ENCODE measurements around the gene PCDHGB3. TPM values are rescaled to one million over a fixed set of nuclear protein-coding genes. Genes with fewer than 3 reads are reported as not detected.

Gene PCDHGB3
- total RNA-seq, 1 donor from 2014 or later, result 0.19 TPM

- TF ChIP-seq, protein P1, sequence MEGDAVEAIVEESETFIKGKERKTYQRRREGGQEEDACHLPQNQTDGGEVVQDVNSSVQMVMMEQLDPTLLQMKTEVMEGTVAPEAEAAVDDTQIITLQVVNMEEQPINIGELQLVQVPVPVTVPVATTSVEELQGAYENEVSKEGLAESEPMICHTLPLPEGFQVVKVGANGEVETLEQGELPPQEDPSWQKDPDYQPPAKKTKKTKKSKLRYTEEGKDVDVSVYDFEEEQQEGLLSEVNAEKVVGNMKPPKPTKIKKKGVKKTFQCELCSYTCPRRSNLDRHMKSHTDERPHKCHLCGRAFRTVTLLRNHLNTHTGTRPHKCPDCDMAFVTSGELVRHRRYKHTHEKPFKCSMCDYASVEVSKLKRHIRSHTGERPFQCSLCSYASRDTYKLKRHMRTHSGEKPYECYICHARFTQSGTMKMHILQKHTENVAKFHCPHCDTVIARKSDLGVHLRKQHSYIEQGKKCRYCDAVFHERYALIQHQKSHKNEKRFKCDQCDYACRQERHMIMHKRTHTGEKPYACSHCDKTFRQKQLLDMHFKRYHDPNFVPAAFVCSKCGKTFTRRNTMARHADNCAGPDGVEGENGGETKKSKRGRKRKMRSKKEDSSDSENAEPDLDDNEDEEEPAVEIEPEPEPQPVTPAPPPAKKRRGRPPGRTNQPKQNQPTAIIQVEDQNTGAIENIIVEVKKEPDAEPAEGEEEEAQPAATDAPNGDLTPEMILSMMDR (IDR thresholded peaks at IDR 0.05), result peak; percentile 9
- no peak within 1 kb of the TSS for H3K4me3 Mint-ChIP-seq (ENCODE audit: unreplicated experiment)
- H3K27ac Mint-ChIP-seq (ENCODE audit: unreplicated experiment), result no peak within 1 kb of the TSS
- peaks cover 45% of the 10 kb centered on the region for H3K9me3 Mint-ChIP-seq (ENCODE audit: unreplicated experiment)
- no peaks in the 10 kb centered on the region for H3K4me1 Mint-ChIP-seq (ENCODE audit: unreplicated experiment)
- H3K36me3 Mint-ChIP-seq (ENCODE audit: unreplicated experiment), result no peaks in the 10 kb centered on the region
- H3K27me3 Mint-ChIP-seq (ENCODE audit: unreplicated experiment), result no peaks in the 10 kb centered on the region
- DNase-seq (ENCODE audit: extremely low spot score, unreplicated experiment), result no peak
These were observed 10.1 kb upstream of the PCDHGB3 start, which contains the start of gene PCDHGB2 for GRCh38 chr5:141359790-141360426. Gene PCDHGB2 (plus strand): TSS chr5:141359994. CDS start chr5:141360136, 142 bp downstream.

DNA sequence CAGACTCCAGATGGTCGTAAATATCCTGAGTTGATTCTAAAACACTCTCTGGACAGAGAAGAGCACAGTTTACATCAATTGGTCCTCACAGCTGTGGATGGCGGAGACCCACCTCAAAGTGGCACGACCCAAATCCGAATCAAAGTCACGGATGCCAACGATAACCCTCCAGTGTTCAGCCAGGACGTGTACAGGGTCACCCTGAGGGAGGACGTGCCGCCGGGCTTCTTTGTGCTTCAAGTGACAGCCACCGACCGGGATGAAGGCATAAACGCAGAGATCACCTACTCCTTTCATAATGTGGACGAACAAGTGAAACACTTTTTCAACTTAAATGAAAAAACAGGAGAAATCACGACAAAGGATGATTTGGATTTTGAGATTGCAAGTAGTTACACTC lies 9.4 kb upstream of the PCDHGB3 start:
- no peak overlapping the region for H3K4me3 Mint-ChIP-seq (ENCODE audit: unreplicated experiment)
- H3K4me1 Mint-ChIP-seq (ENCODE audit: unreplicated experiment), result no peaks in the 10 kb centered on the region
- H3K27ac Mint-ChIP-seq (ENCODE audit: unreplicated experiment), result no peak overlapping the region
- TF ChIP-seq, protein P1 (IDR thresholded peaks at IDR 0.05), result no peak
- no peaks in the 10 kb centered on the region for H3K36me3 Mint-ChIP-seq (ENCODE audit: unreplicated experiment)
- H3K9me3 Mint-ChIP-seq (ENCODE audit: unreplicated experiment), result peaks cover 44% of the 10 kb centered on the region
- no peaks in the 10 kb centered on the region for H3K27me3 Mint-ChIP-seq (ENCODE audit: unreplicated experiment)
- no peak for DNase-seq (ENCODE audit: extremely low spot score, unreplicated experiment)

GRCh38 chr5:141362719-141363118 lies 7.3 kb upstream of the PCDHGB3 start:
- Mint-ChIP-seq H3K4me3 (ENCODE audit: unreplicated experiment) (no peak overlapping the region), H3K27ac (ENCODE audit: unreplicated experiment) (no peak overlapping the region), H3K4me1 (ENCODE audit: unreplicated experiment) (no peaks in the 10 kb centered on the region), H3K27me3 (ENCODE audit: unreplicated experiment) (no peaks in the 10 kb centered on the region), H3K9me3 (ENCODE audit: unreplicated experiment) (peaks cover 35% of the 10 kb centered on the region), H3K36me3 (ENCODE audit: unreplicated experiment) (no peaks in the 10 kb centered on the region)
- DNase-seq (ENCODE audit: extremely low spot score, unreplicated experiment), result no peak
- TF ChIP-seq, protein P1 (IDR thresholded peaks at IDR 0.05), result no peak

GRCh38 chr5:141363952-141364660 lies 5.9 kb upstream of the PCDHGB3 start, which contains the start of gene PCDHGA5:
Gene PCDHGA5 (plus strand): TSS chr5:141364162. CDS start chr5:141364331, 169 bp downstream.
- no peak within 1 kb of the TSS for H3K4me3 Mint-ChIP-seq (ENCODE audit: unreplicated experiment)
- DNase-seq (ENCODE audit: extremely low spot score, unreplicated experiment), result no peak

More at GRCh38 chr5:141363952-141364660, 5.9 kb upstream of the PCDHGB3 start, which contains the start of gene PCDHGA5:
- Mint-ChIP-seq H3K4me1 (ENCODE audit: unreplicated experiment) (no peaks in the 10 kb centered on the region), H3K36me3 (ENCODE audit: unreplicated experiment) (no peaks in the 10 kb centered on the region), H3K27me3 (ENCODE audit: unreplicated experiment) (no peaks in the 10 kb centered on the region), H3K9me3 (ENCODE audit: unreplicated experiment) (peaks cover 26% of the 10 kb centered on the region), H3K27ac (ENCODE audit: unreplicated experiment) (no peak within 1 kb of the TSS)
- TF ChIP-seq, protein P1 (IDR thresholded peaks at IDR 0.05), result no peak
